Keratinocyte (primary cell): Measurements from ENCODE around the gene PCMTD2. TPM values are rescaled to one million over a fixed set of nuclear protein-coding genes. Genes with fewer than 3 reads are reported as not detected.

ENCODE experiments used
- DNase-seq: peaks from one replicate; pipeline ENCODE4 v3.0.0-alpha.2; 2011; ENCODE audit warnings: low read depth, missing footprints, low spot score
- FAIRE-seq: peaks from 2 replicates; lab custom pipeline; 2011; peaks lifted over from hg19 to GRCh38; lab: Jason Lieb, UNC
- H2AFZ ChIP-seq: 2 replicates; pipeline ENCODE4 v1.6.0; 2012; ENCODE audit warnings: low read length, control low read depth, inconsistent platforms; ENCODE audit not compliant: control insufficient read depth
- H3K27ac ChIP-seq: 2 replicates; pipeline ENCODE4 v1.5.1; 2011; ENCODE audit warnings: low read length; ENCODE audit not compliant: control insufficient read depth, insufficient read depth
- H3K27me3 ChIP-seq: 3 replicates; pipeline ENCODE4 v1.6.0; 2011; ENCODE audit warnings: low read length; ENCODE audit not compliant: control insufficient read depth, insufficient read depth; ENCODE audit errors: extremely low read depth
- H3K36me3 ChIP-seq, 2 experiments: 2 replicates in 1 of 2; 3 replicates in 1 of 2; pipeline ENCODE4 v1.5.1; 2011; ENCODE audit warnings: low read length in 2 of 2, mild to moderate bottlenecking in 1 of 2; ENCODE audit not compliant: control insufficient read depth in 2 of 2, insufficient read depth in 2 of 2; ENCODE audit errors: extremely low read depth in 1 of 2
- H3K4me1 ChIP-seq: 3 replicates; pipeline ENCODE4 v1.5.1; 2011; ENCODE audit warnings: low read length; ENCODE audit not compliant: control insufficient read depth, insufficient read depth; ENCODE audit errors: extremely low read depth
- H3K4me2 ChIP-seq: 3 replicates; pipeline ENCODE4 v1.6.0; 2011; ENCODE audit warnings: low read depth, low read length; ENCODE audit not compliant: control insufficient read depth, insufficient read depth; ENCODE audit errors: extremely low read depth
- H3K4me3 ChIP-seq, 3 experiments: fragments of 200-600 bp in 1 of 3; sonication (generic) in 1 of 3; 2 replicates in 2 of 3; 3 replicates in 1 of 3; pipeline ENCODE4 v1.5.1; 2011 to 2016; ENCODE audit warnings: low read length in 3 of 3, mild to moderate bottlenecking in 3 of 3, control low read depth in 2 of 3, inconsistent platforms in 1 of 3, low read depth in 1 of 3, mixed read lengths in 1 of 3, mixed run types in 1 of 3, moderate library complexity in 1 of 3; ENCODE audit not compliant: control insufficient read depth in 2 of 3, insufficient read depth in 2 of 3; ENCODE audit errors: extremely low read depth in 1 of 3
- H3K79me2 ChIP-seq: 2 replicates; pipeline ENCODE4 v1.6.0; 2012; ENCODE audit warnings: low read length; ENCODE audit not compliant: control insufficient read depth, insufficient read depth
- H3K9ac ChIP-seq: 3 replicates; pipeline ENCODE4 v1.6.0; 2011; ENCODE audit warnings: low read length; ENCODE audit not compliant: control insufficient read depth, insufficient read depth; ENCODE audit errors: extremely low read depth
- H3K9me1 ChIP-seq: 3 replicates; pipeline ENCODE4 v1.6.0; 2011; ENCODE audit warnings: low read length; ENCODE audit not compliant: control insufficient read depth, insufficient read depth; ENCODE audit errors: extremely low read depth
- H3K9me3 ChIP-seq: 2 replicates; pipeline ENCODE4 v1.5.1; 2012; ENCODE audit warnings: low read depth, low read length; ENCODE audit not compliant: control insufficient read depth
- H4K20me1 ChIP-seq: 3 replicates; pipeline ENCODE4 v1.6.0; 2011; ENCODE audit warnings: low read length; ENCODE audit not compliant: control insufficient read depth, insufficient read depth; ENCODE audit errors: extremely low read depth
- EZH2 ChIP-seq: IDR thresholded peaks from one replicate; pipeline ENCODE4 v1.6.1; 2012; ENCODE audit warnings: inconsistent platforms, mild to moderate bottlenecking, low read length, moderate library complexity
- dilution Hi-C: fragments of 300-500 bp; cut with MboI; formaldehyde crosslinking; loops from one replicate; pipeline ENCODE4 v1.7.0; 2020; ENCODE audit warnings: low sequenced_read_pairs; ENCODE audit not compliant: extremely low pct_ligation_motif_present
- polyA minus RNA-seq, 3 experiments: library from RNA; depleted of rRNA, polyadenylated mRNA; stranded (reverse); fragments of >200 nt; gene quantifications; 1 replicate in 1 of 3; 2 replicates in 1 of 3; 3 replicates in 1 of 3; pipeline ENCODE4 v1.2.3, GENCODE V29; 2011
- polyA plus RNA-seq, 5 experiments: library from polyadenylated mRNA; depleted of rRNA in 3 of 5; stranded (reverse) in 3 of 5; stranded (forward) in 1 of 5; unstranded in 1 of 5; fragments of >200 nt; gene quantifications; 1 replicate in 1 of 5; 2 replicates in 3 of 5; 3 replicates in 1 of 5; pipeline versions ENCODE4 v1.2.1 to v1.2.3, GENCODE V29; 2011 to 2012; ENCODE audit warnings: missing spikeins in 2 of 5, low read depth in 1 of 5, low replicate concordance in 1 of 5
- TF ChIP-seq, protein P1 (sequence below), 3 experiments: IDR thresholded peaks in 1 of 3; conservative IDR thresholded peaks in 1 of 3; optimal IDR thresholded peaks in 1 of 3; 2 replicates in 2 of 3; 3 replicates in 1 of 3; pipeline versions ENCODE3 to v1.5.1; 2011; ENCODE audit warnings: low read length in 3 of 3, mild to moderate bottlenecking in 3 of 3, moderate library complexity in 2 of 3, control low read depth in 1 of 3, inconsistent platforms in 1 of 3; ENCODE audit not compliant: insufficient read depth in 2 of 3; ENCODE audit errors: extremely low read depth in 1 of 3

PCMTD2 gene
- 24.5 to 25.8 TPM (median 25.6 TPM) in 3 replicates for polyA plus RNA-seq
- polyA plus RNA-seq (2011; ENCODE audit: low read depth), result 36.6 TPM
- 12.2 and 14.2 TPM in 2 replicates for polyA plus RNA-seq (2011; cell fraction: cytosol; rRNA removed)
- polyA plus RNA-seq (2011; cell fraction: nucleus; rRNA removed), result 69.4 and 91.5 TPM in 2 replicates
- polyA plus RNA-seq (2012; ENCODE audit: low replicate concordance), result 11.7 and 18.5 TPM in 2 replicates
- 7.1 to 18.6 TPM (median 14.0 TPM) in 3 replicates for polyA minus RNA-seq
- polyA minus RNA-seq (2011; cell fraction: cytosol; rRNA and poly(A)+ RNA removed), result 14.6 TPM
- 15.0 and 26.2 TPM in 2 replicates for polyA minus RNA-seq (2011; cell fraction: nucleus; rRNA and poly(A)+ RNA removed)

DNA sequence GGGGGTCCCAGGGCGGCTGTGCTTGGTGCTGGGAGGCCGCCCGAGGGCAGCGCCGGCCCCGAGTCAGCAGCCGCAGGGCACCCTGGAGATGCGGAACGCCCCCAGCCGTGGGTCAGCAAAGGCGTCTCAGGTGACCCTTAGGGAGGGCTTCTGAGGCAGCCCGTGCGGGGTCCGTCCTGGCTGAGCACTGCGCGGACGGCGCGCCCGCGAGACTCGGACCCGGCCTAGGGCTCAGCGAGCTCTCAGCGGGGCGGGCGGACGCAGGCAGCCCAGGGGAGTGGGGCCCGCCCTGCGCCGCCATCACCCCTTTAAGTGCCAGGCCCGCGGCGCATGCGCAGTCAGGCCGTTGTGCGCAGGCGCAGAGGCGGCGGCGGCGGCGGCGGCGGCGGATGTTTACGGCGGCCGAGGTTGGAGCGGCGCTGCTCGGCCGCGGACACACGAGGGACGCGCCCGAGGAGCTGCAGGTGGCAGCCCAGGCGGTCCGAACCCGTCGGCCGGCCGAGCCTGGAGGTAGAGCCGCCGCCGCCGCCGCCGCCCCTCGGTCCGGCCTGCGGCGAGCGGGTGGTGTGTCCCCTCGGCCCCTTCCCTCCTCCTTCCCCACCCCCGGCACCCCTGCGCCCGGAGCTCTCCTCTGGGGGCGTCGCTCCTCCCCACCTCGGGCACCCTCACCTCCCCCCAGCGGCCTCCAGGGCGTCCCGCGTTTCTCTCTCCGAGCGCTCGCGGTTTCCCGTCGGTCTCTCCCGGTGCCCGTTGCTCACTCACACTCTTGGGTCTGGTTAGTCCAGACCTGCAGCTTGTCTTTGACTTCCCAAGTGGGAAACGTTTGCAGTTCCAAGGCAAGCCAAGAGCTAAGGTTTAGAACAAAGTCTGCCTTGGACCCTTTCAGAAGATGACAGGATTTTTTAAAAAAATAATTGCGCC, at the start of gene PCMTD2:
TSS of gene PCMTD2 (plus strand) at position 388 of the 921 bp plus-strand sequence. CDS start 4,218 bp downstream, outside the sequence.
- Histone ChIP-seq H3K9ac (peak within 1 kb of the TSS; percentile 82), H3K9me1 (no peaks in the 10 kb centered on the region), H3K4me1 (peaks cover 9% of the 10 kb centered on the region), H4K20me1 (no peaks in the 10 kb centered on the region), H3K4me2 (peak within 1 kb of the TSS; percentile 90), H3K36me3 (peaks cover 0 to 4% of the 10 kb centered on the region in 2 experiments), H3K9me3 (no peaks in the 10 kb centered on the region), H3K79me2 (peaks cover 6% of the 10 kb centered on the region), H3K27me3 (peaks cover 2% of the 10 kb centered on the region), H3K27ac (peak within 1 kb of the TSS; percentile 66), H3K4me3 (peak within 1 kb of the TSS; percentile 73 to 94 (median 82)), H2AFZ (peak within 1 kb of the TSS; percentile 90)
- dilution Hi-C loops, result no loop called here
- DNase-seq (peak; percentile 13), FAIRE-seq (no peak)
- TF ChIP-seq, protein P1, sequence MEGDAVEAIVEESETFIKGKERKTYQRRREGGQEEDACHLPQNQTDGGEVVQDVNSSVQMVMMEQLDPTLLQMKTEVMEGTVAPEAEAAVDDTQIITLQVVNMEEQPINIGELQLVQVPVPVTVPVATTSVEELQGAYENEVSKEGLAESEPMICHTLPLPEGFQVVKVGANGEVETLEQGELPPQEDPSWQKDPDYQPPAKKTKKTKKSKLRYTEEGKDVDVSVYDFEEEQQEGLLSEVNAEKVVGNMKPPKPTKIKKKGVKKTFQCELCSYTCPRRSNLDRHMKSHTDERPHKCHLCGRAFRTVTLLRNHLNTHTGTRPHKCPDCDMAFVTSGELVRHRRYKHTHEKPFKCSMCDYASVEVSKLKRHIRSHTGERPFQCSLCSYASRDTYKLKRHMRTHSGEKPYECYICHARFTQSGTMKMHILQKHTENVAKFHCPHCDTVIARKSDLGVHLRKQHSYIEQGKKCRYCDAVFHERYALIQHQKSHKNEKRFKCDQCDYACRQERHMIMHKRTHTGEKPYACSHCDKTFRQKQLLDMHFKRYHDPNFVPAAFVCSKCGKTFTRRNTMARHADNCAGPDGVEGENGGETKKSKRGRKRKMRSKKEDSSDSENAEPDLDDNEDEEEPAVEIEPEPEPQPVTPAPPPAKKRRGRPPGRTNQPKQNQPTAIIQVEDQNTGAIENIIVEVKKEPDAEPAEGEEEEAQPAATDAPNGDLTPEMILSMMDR (optimal IDR thresholded peaks at IDR 0.05 in 1 of 3, IDR thresholded peaks at IDR 0.05 in 1 of 3, conservative IDR thresholded peaks at IDR 0.05 in 1 of 3; ENCODE audit: extremely low read depth in 1 of 3, insufficient read depth in 2 of 3, low read length in 3 of 3), result no peak
- TF ChIP-seq EZH2, result no peak

DNA sequence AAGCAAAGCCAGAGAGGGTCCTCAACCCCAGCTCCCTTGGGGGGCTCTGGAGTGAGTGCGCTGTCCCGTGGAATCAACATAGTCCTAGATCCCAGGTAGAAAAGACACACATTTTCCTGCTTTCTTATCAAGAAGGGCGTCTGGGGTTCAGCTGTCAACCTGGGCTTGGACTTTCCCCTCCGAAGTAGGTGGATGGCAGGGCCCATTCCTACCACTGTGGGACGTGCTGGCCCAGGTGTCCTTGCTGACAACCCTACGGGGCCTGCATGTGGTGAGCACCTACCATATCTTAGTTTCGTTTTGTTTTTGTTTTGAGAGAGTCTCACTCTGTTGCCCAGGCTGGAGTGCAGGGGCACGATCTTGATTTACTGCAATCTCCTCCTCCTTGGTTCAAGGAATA, 48.9 kb upstream of the PCMTD2 start:
- Histone ChIP-seq H2AFZ (no peak overlapping the region), H3K9me1 (no peaks in the 10 kb centered on the region), H3K4me3 (no peak overlapping the region), H3K36me3 (no peaks in the 10 kb centered on the region), H3K9ac (no peak overlapping the region), H3K79me2 (no peaks in the 10 kb centered on the region), H3K4me1 (peaks cover 12% of the 10 kb centered on the region), H4K20me1 (no peaks in the 10 kb centered on the region), H3K27me3 (peaks cover 3% of the 10 kb centered on the region), H3K9me3 (no peaks in the 10 kb centered on the region), H3K27ac (no peak overlapping the region), H3K4me2 (no peak overlapping the region)
- TF ChIP-seq, protein P1 (optimal IDR thresholded peaks at IDR 0.05 in 1 of 3, IDR thresholded peaks at IDR 0.05 in 1 of 3, conservative IDR thresholded peaks at IDR 0.05 in 1 of 3; ENCODE audit: extremely low read depth in 1 of 3, insufficient read depth in 2 of 3, low read length in 3 of 3), result no peak
- TF ChIP-seq EZH2, result no peak
- dilution Hi-C loops, result no loop called here
- FAIRE-seq (no peak), DNase-seq (no peak)
